Nephron progenitor cell (in vitro differentiated cells): ENCODE results near the gene KIF19.
"Not testable (repeated sequence)": the region's sequence is repeated elsewhere in the genome, so short reads cannot be mapped to it uniquely, and the experiment has no call there.

Experiments used
- DNase-seq: peaks from one replicate; pipeline ENCODE4 v3.0.0; 2021
- H3K27ac Mint-ChIP-seq: 2 replicates; pipeline ENCODE4 v1.8.0; 2021; ENCODE audit warnings: mild to moderate bottlenecking, moderate library complexity, mixed read lengths
- H3K27me3 Mint-ChIP-seq: 2 replicates; pipeline ENCODE4 v1.8.0; 2021; ENCODE audit warnings: mild to moderate bottlenecking, low read depth, mixed read lengths; ENCODE audit not compliant: poor library complexity
- H3K36me3 Mint-ChIP-seq: 2 replicates; pipeline ENCODE4 v1.8.0; 2021; ENCODE audit warnings: low read depth, mixed read lengths
- H3K4me1 Mint-ChIP-seq: 2 replicates; pipeline ENCODE4 v1.8.0; 2021; ENCODE audit warnings: mixed read lengths
- H3K4me3 Mint-ChIP-seq: 2 replicates; pipeline ENCODE4 v1.8.0; 2021; ENCODE audit warnings: mild to moderate bottlenecking, moderate library complexity, mixed read lengths
- H3K9me3 Mint-ChIP-seq: 2 replicates; pipeline ENCODE4 v1.8.0; 2021; ENCODE audit warnings: mild to moderate bottlenecking, moderate library complexity, mixed read lengths
- TF ChIP-seq, protein P1 (sequence below): fragments of 200-600 bp; sonication (generic); IDR thresholded peaks from 2 replicates; pipeline ENCODE4 v1.5.0; 2021; ENCODE audit warnings: antibody characterized with exemption

The KIF19 gene

DNA sequence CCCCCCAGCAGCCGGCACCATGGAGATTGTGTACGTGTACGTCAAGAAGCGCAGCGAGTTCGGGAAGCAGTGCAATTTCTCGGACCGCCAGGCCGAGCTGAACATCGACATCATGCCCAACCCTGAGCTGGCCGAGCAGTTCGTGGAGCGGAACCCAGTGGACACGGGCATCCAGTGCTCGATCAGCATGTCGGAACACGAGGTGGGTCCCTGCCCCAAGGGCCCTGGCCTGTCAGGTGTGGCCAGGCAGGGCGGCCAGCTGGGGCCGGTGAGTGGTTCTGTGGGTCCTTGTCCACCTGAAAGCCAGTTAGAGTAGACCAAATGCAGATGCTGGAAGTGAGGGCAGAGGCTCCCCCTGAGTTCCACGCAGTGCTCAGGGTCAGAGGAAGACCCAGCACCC is 44.2 kb upstream of the KIF19 start:
- H3K36me3 Mint-ChIP-seq = no peaks in the 10 kb centered on the region
- peaks cover 26% of the 10 kb centered on the region for H3K27me3 Mint-ChIP-seq
- H3K4me1 Mint-ChIP-seq = peaks cover 14% of the 10 kb centered on the region
- no peaks in the 10 kb centered on the region for H3K9me3 Mint-ChIP-seq
- DNase-seq = no peak
- H3K4me3 Mint-ChIP-seq = no peak overlapping the region
- TF ChIP-seq, protein P1, sequence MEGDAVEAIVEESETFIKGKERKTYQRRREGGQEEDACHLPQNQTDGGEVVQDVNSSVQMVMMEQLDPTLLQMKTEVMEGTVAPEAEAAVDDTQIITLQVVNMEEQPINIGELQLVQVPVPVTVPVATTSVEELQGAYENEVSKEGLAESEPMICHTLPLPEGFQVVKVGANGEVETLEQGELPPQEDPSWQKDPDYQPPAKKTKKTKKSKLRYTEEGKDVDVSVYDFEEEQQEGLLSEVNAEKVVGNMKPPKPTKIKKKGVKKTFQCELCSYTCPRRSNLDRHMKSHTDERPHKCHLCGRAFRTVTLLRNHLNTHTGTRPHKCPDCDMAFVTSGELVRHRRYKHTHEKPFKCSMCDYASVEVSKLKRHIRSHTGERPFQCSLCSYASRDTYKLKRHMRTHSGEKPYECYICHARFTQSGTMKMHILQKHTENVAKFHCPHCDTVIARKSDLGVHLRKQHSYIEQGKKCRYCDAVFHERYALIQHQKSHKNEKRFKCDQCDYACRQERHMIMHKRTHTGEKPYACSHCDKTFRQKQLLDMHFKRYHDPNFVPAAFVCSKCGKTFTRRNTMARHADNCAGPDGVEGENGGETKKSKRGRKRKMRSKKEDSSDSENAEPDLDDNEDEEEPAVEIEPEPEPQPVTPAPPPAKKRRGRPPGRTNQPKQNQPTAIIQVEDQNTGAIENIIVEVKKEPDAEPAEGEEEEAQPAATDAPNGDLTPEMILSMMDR = no peak
- H3K27ac Mint-ChIP-seq = no peak overlapping the region

DNA sequence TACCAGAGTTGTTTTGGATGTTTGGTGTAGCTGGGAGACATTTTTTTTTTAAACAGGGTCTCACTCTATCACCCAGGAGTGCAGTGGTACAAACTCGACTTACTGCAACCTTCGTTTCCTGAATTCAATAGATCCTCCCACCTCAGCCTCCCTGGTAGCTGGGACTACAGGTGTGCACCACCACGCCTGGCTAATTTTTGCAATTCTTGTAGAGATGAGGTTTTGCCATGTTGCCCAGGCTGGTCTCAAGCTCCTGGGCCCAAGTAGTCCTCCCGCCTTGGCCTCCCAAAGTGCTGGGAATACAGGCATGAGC is 43.8 kb upstream of the KIF19 start:
- H3K27ac Mint-ChIP-seq, H3K4me3 Mint-ChIP-seq, DNase-seq, H3K36me3 Mint-ChIP-seq, H3K9me3 Mint-ChIP-seq: not testable (repeated sequence)
- H3K27me3 Mint-ChIP-seq = peaks cover 26% of the 10 kb centered on the region
- peaks cover 11% of the 10 kb centered on the region for H3K4me1 Mint-ChIP-seq

DNA sequence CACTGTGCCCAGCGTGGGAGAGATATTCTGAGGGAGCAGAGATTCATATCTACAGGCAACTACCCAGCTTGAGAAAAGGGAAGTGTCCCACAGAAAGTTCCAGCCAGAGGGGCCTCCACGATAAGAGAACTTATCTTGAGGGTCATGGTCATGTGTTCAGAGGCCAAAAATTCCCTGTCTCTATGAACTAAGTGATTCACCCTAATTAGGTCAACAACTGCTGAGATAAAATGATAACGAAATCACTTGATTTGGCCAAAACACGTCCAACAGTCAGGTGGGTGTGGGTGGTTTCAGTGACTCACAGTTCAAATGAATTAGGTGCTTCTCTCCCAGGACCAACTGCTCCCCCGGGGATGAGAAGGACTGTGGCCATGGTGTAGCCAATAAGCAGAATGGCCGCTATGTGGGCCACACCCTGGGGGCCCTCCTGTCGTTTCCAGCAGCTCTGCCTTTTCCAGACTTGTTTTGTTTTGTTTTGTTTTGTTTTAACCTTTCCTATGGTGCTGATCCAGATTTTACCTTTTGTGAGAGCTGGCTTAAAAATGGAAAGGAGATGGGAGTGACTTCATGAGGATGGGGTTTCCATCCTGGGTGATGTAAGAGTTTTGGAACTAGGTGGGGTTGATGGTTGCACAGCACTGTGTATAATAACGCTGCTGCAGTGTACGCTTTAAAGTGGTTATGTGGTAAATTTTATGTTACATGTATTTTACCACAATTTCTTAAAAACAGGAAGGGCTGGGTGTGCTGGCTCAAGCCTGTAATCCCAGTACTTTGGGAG is 43.2 kb upstream of the KIF19 start:
- H3K27me3 Mint-ChIP-seq = peaks cover 26% of the 10 kb centered on the region
- no peaks in the 10 kb centered on the region for H3K36me3 Mint-ChIP-seq

DNA sequence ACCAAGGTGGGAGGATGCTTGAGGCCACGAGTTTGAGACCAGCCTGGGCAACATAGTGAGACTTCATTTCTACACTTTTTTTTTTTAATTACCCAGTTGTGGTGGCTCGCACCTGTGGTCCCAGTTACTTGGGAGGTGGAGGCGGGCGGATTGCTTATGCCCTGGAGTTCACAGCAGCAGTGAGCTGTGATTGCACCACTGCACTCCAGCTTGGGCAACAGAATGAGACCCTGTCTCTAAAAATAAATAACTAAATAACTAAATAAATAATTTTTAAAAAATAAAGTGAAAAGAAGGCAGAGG is 42.7 kb upstream of the KIF19 start:
- Mint-ChIP-seq H3K4me3 (no peak overlapping the region), H3K27ac (no peak overlapping the region), H3K36me3 (no peaks in the 10 kb centered on the region), H3K27me3 (peaks cover 28% of the 10 kb centered on the region), H3K9me3 (no peaks in the 10 kb centered on the region), H3K4me1 (peaks cover 11% of the 10 kb centered on the region)
- TF ChIP-seq, protein P1 = no peak
- DNase-seq = no peak

More for the DNA sequence above, 43.2 kb upstream of the KIF19 start:
- H3K4me3 Mint-ChIP-seq = no peak overlapping the region
- TF ChIP-seq, protein P1 = no peak
- H3K9me3 Mint-ChIP-seq = no peaks in the 10 kb centered on the region
- no peak overlapping the region for H3K27ac Mint-ChIP-seq
- H3K4me1 Mint-ChIP-seq = peaks cover 11% of the 10 kb centered on the region
- DNase-seq = no peak

DNA sequence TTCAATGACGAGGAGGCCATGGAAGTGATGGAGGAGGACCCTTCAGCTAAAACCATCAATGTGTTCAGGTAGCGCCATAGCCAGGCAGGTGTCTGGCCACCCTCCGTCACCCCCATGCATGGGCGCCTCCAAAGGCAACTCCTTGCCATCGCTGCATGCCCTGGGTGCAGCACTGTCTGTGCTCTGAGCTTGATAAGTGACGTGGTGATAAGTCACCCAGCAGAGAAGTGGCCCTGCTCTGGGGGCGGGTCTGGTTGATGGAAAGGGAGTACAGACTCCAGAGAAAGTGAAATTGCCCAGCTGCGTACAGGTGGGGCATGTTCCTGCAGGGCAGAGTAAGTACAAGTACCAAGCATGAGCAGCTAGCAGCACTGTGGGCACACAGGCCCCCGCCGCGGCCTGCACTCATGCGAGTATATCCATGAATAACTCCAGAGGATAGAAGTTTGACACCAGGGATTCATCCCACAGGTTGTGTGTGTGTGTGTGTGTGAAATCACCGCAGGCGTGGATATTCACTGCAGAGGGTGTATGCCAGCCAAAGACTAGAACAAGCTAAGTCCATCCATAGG is 38.9 kb upstream of the KIF19 start:
- no peak for DNase-seq
- H3K27ac Mint-ChIP-seq = no peak overlapping the region
- H3K4me1 Mint-ChIP-seq = peaks cover 12% of the 10 kb centered on the region
- peaks cover 38% of the 10 kb centered on the region for H3K27me3 Mint-ChIP-seq
- no peaks in the 10 kb centered on the region for H3K9me3 Mint-ChIP-seq
- no peaks in the 10 kb centered on the region for H3K36me3 Mint-ChIP-seq
- TF ChIP-seq, protein P1 = no peak
- H3K4me3 Mint-ChIP-seq = no peak overlapping the region

DNA sequence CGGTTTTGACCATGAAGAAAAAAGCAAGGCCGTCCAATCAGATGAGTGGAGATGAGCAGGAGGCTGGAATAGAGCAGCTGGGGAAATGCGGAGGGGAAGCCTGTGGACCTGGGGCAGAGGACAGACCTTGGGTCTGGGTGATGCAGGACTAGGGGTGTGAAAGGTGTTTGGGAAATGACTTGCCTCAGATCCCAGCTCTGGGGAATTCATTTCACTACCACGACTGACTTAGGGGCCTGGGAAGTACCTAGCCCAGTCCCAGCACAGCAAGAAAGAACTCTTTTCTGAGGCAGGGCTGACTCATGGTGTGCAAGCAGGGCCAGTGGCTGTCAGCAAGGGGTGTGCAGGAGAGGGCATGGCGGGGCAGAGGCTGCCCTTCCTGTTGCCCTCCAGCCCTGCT is 37.2 kb upstream of the KIF19 start:
- TF ChIP-seq, protein P1 = no peak
- peaks cover 12% of the 10 kb centered on the region for H3K4me1 Mint-ChIP-seq
- no peak overlapping the region for H3K27ac Mint-ChIP-seq
- H3K27me3 Mint-ChIP-seq = peaks cover 42% of the 10 kb centered on the region
- H3K4me3 Mint-ChIP-seq = no peak overlapping the region
- no peak for DNase-seq
- no peaks in the 10 kb centered on the region for H3K36me3 Mint-ChIP-seq
- H3K9me3 Mint-ChIP-seq = no peaks in the 10 kb centered on the region
